Body of pancreas (tissue), 4 donors: ENCODE data around the gene HTT.

ENCODE experiments used
- POLR2A ChIP-seq, 3 donors: fragments of 450-650 bp; IDR thresholded peaks; one replicate each; pipeline ENCODE4 v1.6.1; 2016; ENCODE audit warnings: antibody characterized with exemption in 3 of 3, mild to moderate bottlenecking in 2 of 3
- TF ChIP-seq, protein P1 (sequence below), 7 experiments: fragments of 450-650 bp in 4 of 7; fragments of 200-600 bp in 3 of 7; sonication (generic) in 3 of 7; IDR thresholded peaks; one replicate each; pipeline ENCODE4 v1.5.1; 2016 to 2019; ENCODE audit warnings: antibody characterized with exemption in 7 of 7

DNA sequence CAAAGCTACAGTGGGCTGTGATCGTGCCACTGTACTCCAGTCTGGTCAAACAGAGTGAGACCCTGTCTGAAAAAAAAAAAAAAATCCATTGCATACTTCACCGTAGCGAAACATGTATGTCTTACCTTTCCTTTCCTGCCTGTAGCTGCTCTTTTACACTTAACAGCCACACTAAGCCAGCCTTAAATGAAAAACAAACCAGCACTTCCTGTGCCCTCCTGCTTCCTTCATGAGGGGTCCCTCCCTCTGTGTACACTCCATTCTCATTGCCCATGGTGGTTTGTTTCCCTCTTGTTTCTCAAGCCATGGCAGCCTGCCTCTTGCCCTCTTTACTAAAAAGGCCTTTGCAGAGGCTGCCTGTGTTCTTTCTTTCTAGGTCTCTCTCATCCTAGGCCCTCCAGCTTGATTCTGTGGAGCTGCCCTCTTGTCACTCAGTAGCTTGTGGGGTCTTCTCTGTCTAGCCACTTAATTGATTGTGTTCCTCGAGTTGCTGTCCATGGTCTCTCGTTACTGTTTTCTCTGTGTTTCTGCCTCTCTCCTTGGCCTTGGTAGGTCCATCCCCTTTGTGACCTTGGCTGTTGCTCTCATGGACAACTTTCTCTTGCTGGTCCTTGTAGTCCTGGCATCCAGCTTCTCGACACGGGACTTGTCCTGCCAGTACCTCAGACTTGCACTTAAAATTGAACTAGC lies 122.3 kb downstream of the HTT start:
- TF ChIP-seq, protein P1, sequence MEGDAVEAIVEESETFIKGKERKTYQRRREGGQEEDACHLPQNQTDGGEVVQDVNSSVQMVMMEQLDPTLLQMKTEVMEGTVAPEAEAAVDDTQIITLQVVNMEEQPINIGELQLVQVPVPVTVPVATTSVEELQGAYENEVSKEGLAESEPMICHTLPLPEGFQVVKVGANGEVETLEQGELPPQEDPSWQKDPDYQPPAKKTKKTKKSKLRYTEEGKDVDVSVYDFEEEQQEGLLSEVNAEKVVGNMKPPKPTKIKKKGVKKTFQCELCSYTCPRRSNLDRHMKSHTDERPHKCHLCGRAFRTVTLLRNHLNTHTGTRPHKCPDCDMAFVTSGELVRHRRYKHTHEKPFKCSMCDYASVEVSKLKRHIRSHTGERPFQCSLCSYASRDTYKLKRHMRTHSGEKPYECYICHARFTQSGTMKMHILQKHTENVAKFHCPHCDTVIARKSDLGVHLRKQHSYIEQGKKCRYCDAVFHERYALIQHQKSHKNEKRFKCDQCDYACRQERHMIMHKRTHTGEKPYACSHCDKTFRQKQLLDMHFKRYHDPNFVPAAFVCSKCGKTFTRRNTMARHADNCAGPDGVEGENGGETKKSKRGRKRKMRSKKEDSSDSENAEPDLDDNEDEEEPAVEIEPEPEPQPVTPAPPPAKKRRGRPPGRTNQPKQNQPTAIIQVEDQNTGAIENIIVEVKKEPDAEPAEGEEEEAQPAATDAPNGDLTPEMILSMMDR (IDR thresholded peaks at IDR 0.05), result no peak
- no peak for TF ChIP-seq POLR2A (IDR thresholded peaks at IDR 0.05)
